NOMO-1 treated with dmso at 0.1 percent for 144 hours (cell line): ENCODE data around the gene ZNF316.
A peak's percentile ranks its signal among the peaks of the same experiment; 100 is the strongest.

Experiments
- DNase-seq: peaks from one replicate; lab custom pipeline; 2025; ENCODE audit not compliant: unreplicated experiment; lab: John Stamatoyannopoulos, UW

Gene ZNF316

GRCh38 chr7:6636741-6637543 is at the start of gene ZNF316:
Gene ZNF316 (plus strand): TSS chr7:6637318. CDS start chr7:6642410, 5,092 bp downstream.
- peak; percentile 12 for DNase-seq

GRCh38 chr7:6588566-6588965 is 48.6 kb upstream of the ZNF316 start:
- no peak for DNase-seq

- DNase-seq = no peak
Measured at GRCh38 chr7:6589151-6589828, 47.8 kb upstream of the ZNF316 start.

GRCh38 chr7:6589829-6590644 is 47.1 kb upstream of the ZNF316 start, which contains the start of gene INTS15:
Gene INTS15 (plus strand): TSS chr7:6590021. CDS start chr7:6590284, 263 bp downstream.
- peak; percentile 68 for DNase-seq

- DNase-seq = no peak
Measured at GRCh38 chr7:6590645-6591110, 46.4 kb upstream of the ZNF316 start.

- DNase-seq = no peak
Measured at GRCh38 chr7:6600093-6600492, 37.0 kb upstream of the ZNF316 start.

- DNase-seq = no peak
Measured at GRCh38 chr7:6604458-6604857, 32.7 kb upstream of the ZNF316 start.

GRCh38 chr7:6606866-6607583 is 30.1 kb upstream of the ZNF316 start:
- DNase-seq = no peak

- no peak for DNase-seq
Measured at GRCh38 chr7:6607651-6608051, 29.5 kb upstream of the ZNF316 start.

GRCh38 chr7:6608081-6608480 is 29.0 kb upstream of the ZNF316 start:
- DNase-seq = no peak

GRCh38 chr7:6608794-6609193 is 28.3 kb upstream of the ZNF316 start:
- no peak for DNase-seq

- no peak for DNase-seq
Measured at GRCh38 chr7:6612819-6613218, 24.3 kb upstream of the ZNF316 start.

- DNase-seq = no peak
Measured at GRCh38 chr7:6613706-6614105, 23.4 kb upstream of the ZNF316 start.

- DNase-seq = no peak
Measured at GRCh38 chr7:6614953-6615722, 22.0 kb upstream of the ZNF316 start, which contains the start of gene ZNF853. Gene ZNF853 (plus strand): TSS chr7:6615610. CDS start chr7:6616175, 565 bp downstream.

- DNase-seq = no peak
Measured at GRCh38 chr7:6615723-6616555, 21.2 kb upstream of the ZNF316 start.

- no peak for DNase-seq
Measured at GRCh38 chr7:6616854-6617643, 20.1 kb upstream of the ZNF316 start.

- DNase-seq = no peak
Measured at GRCh38 chr7:6618621-6619020, 18.5 kb upstream of the ZNF316 start.

- DNase-seq = no peak
Measured at GRCh38 chr7:6619961-6620360, 17.2 kb upstream of the ZNF316 start.
